ENCODE results near the gene CMTM7. TPM values are rescaled to one million over a fixed set of nuclear protein-coding genes. Genes with fewer than 3 reads are reported as not detected.
A peak's percentile ranks its signal among the peaks of the same experiment; 100 is the strongest.

Gene CMTM7
- polyA plus RNA-seq, 1 of the 3 experiments (the other 2 are of a cell fraction), result 50.1 TPM

DNA sequence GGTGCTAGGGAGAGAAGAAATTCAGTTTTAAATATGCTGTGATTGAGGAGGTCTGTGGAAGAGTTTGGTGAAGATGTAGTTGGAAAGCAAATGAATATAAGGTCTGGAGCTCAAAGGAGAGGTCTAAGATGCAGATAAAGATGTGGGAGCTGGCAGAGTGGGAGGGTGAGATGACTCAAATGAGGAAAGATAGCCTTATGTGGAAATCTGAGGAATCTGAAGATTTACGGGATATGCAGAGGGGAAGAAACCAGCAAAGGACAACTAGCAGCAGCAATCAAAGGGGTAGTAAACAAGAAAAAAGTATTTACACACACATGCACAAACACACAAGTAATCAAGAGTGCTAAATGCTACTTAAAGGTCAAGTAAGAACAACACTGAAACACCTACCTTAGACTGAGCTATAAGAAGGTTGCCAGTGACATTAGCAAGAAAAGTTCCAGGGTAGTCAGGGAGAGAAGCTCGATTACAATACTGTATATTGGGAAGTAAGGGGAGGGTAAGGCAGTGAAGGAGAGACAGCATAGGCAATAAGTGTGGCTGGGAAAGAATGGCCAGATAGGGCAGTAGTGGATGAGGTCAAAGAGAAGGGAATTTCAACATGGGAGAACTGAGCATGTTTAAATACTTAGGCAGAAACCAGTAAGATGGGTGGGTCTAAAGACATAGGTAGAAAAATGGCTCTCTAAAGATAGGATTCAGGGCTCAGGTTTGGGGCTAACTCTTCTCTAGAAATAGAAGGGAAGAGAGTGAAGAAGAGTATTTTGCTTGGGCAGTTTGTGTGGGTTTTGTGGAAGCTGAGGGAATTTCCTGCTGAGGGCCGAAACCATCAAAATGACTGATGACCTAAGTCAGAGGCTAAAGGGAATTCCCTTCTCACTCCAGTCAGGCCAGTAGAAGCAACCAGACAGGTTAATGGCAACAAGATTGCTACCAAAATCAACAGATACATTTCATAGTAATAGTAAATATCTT, 102.1 kb downstream of the CMTM7 start:
- ChIA-PET CTCF (interaction anchor here (3.6 to 4.0 kb wide), 2 partner anchors 8 to 26 kb away, joined by 9 to 19 read pairs; partner anchors contain the start of gene CMTM6), POLR2A (no interaction called here)
- Histone ChIP-seq H3K4me3 (ENCODE audit: low read depth in 2 of 2, low read length in 1 of 2) (no peak overlapping the region), H3K9ac (no peak overlapping the region), H3K9me3 (no peaks in the 10 kb centered on the region), H3F3A (replicated peaks; ENCODE audit: insufficient read depth) (peaks cover 11% of the 10 kb centered on the region), H3K9me2 (no peaks in the 10 kb centered on the region), H3K27ac (ENCODE audit: low read depth in 2 of 2, low read length in 1 of 2) (0 out of 4 replicates have a peak overlapping the region, but pooled peaks of 1 of the 2 experiments have one; percentile 19), H3K27me3 (ENCODE audit: insufficient read depth) (no peaks in the 10 kb centered on the region), H3K79me2 (ENCODE audit: insufficient read depth) (peaks cover 71% of the 10 kb centered on the region), H3K4me2 (peak overlapping the region; percentile 7; the same call in 1 of the 2 replicates), H3K4me1 (ENCODE audit: control insufficient read depth in 1 of 2, insufficient read depth in 2 of 2, low read depth in 1 of 2, low read length in 1 of 2) (peaks cover 2 to 10% of the 10 kb centered on the region in 2 experiments; a peak in 2 of 4 replicates), H3K36me3 (replicated peaks in 1 of 2; ENCODE audit: control insufficient read depth in 1 of 2, insufficient read depth in 2 of 2, low read length in 1 of 2) (peaks cover 12 to 33% of the 10 kb centered on the region in 2 experiments), H4K20me1 (ENCODE audit: insufficient read depth) (peaks cover 54% of the 10 kb centered on the region), H2AFZ (ENCODE audit: low read depth) (no peak overlapping the region)
- 71% methylated on average over 3 of the region's 3 CpGs for WGBS (ENCODE audit: low lambda C conversion rate)
- DNase-seq, result no peak
- TF ChIP-seq SIN3A (IDR thresholded peaks at IDR 0.05; ENCODE audit: borderline replicate concordance, low read depth, low read length), result no peak
- TF ChIP-seq CTCF (IDR thresholded peaks at IDR 0.05), result no peak
- no peak for TF ChIP-seq IRF3 (IDR thresholded peaks at IDR 0.05; ENCODE audit: low read depth, low read length)
- no peak for TF ChIP-seq RAD21 (IDR thresholded peaks at IDR 0.05; ENCODE audit: low read length)
- TF ChIP-seq TAF1 (IDR thresholded peaks at IDR 0.05; ENCODE audit: borderline replicate concordance, low read depth, low read length), result no peak
- no peak for TF ChIP-seq NRF1 (IDR thresholded peaks at IDR 0.05; ENCODE audit: low read depth, low read length)
- no peak for TF ChIP-seq TCF12 (IDR thresholded peaks at IDR 0.05)
- TF ChIP-seq PBX3 (IDR thresholded peaks at IDR 0.05), result peak; percentile 31; the same call in 1 of the 2 replicates

GRCh38 chr3:32495085-32495484, 103.4 kb downstream of the CMTM7 start:
- Histone ChIP-seq H3K27ac (ENCODE audit: low read depth in 2 of 2, low read length in 1 of 2) (no peak overlapping the region), H3K36me3 (replicated peaks in 1 of 2; ENCODE audit: control insufficient read depth in 1 of 2, insufficient read depth in 2 of 2, low read length in 1 of 2) (peaks cover 16 to 28% of the 10 kb centered on the region in 2 experiments), H3K27me3 (ENCODE audit: insufficient read depth) (no peaks in the 10 kb centered on the region), H3F3A (replicated peaks; ENCODE audit: insufficient read depth) (peaks cover 12% of the 10 kb centered on the region), H4K20me1 (ENCODE audit: insufficient read depth) (peaks cover 63% of the 10 kb centered on the region), H3K79me2 (ENCODE audit: insufficient read depth) (peaks cover 80% of the 10 kb centered on the region), H3K4me1 (ENCODE audit: control insufficient read depth in 1 of 2, insufficient read depth in 2 of 2, low read depth in 1 of 2, low read length in 1 of 2) (peaks cover 2 to 10% of the 10 kb centered on the region in 2 experiments; a peak in 2 of 4 replicates), H3K9me3 (no peaks in the 10 kb centered on the region), H3K4me2 (no peak overlapping the region), H3K4me3 (ENCODE audit: low read depth in 2 of 2, low read length in 1 of 2) (no peak overlapping the region), H3K9me2 (no peaks in the 10 kb centered on the region), H3K9ac (no peak overlapping the region), H2AFZ (ENCODE audit: low read depth) (no peak overlapping the region)
- TF ChIP-seq USF2 (IDR thresholded peaks at IDR 0.05; ENCODE audit: borderline replicate concordance, low read depth, low read length), result no peak
- TF ChIP-seq, protein P1, sequence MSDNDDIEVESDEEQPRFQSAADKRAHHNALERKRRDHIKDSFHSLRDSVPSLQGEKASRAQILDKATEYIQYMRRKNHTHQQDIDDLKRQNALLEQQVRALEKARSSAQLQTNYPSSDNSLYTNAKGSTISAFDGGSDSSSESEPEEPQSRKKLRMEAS (IDR thresholded peaks at IDR 0.05; ENCODE audit: low read depth), result no peak
- TF ChIP-seq MEF2A (IDR thresholded peaks at IDR 0.05; ENCODE audit: borderline replicate concordance, low read depth), result no peak
- POLR2A ChIA-PET, result no interaction called here
- DNase-seq, result no peak
- CTCF ChIA-PET, result interaction anchor here (1.0 to 1.1 kb wide), 2 partner anchors 12 to 27 kb away, joined by 3 read pairs; no protein-coding TSS in a partner anchor

All from SK-N-SH (cell line).